ENCODE results near the gene SHC2.

SHC2 gene

GRCh38 chr19:460877-461720 is at the start of gene SHC2:
SHC2 (minus strand) TSS chr19:461033; CDS start chr19:460996, 37 bp downstream.
- H3K36me3 ChIP-seq (ENCODE audit: insufficient read depth, low read length) = no peaks in the 10 kb centered on the region
- no peaks in the 10 kb centered on the region for H3K9me3 ChIP-seq (ENCODE audit: low read depth, low read length)
- no peak for DNase-seq (ENCODE audit: low read depth, low spot score)
- H3K27ac ChIP-seq = peak within 1 kb of the TSS; percentile 67; the same call in 1 of the 2 replicates
- H3K4me3 ChIP-seq = peak within 1 kb of the TSS; percentile 86
- peak within 1 kb of the TSS; percentile 91 for H3K9ac ChIP-seq (ENCODE audit: insufficient read length)
- TF ChIP-seq EZH2 (IDR thresholded peaks at IDR 0.05) = no peak
- TF ChIP-seq POLR2AphosphoS5 (IDR thresholded peaks at IDR 0.05; ENCODE audit: borderline replicate concordance, low read depth, low read length) = no peak
- no peak for TF ChIP-seq FOXP2 (optimal IDR thresholded peaks at IDR 0.05; ENCODE audit: control extremely low read depth, extremely low read length, insufficient read depth)

GRCh38 chr19:508204-509150 is 47.6 kb upstream of the SHC2 start:
- Histone ChIP-seq H3K4me3 (peak overlapping the region; percentile 98), H3K27ac (no peak overlapping the region), H3K9me3 (ENCODE audit: low read depth, low read length) (no peaks in the 10 kb centered on the region), H3K36me3 (ENCODE audit: insufficient read depth, low read length) (no peaks in the 10 kb centered on the region; the same call in 1 of the 2 replicates), H3K9ac (ENCODE audit: insufficient read length) (peak overlapping the region; percentile 72)
- no peak for DNase-seq (ENCODE audit: low read depth, low spot score)
- TF ChIP-seq FOXP2 (optimal IDR thresholded peaks at IDR 0.05; ENCODE audit: control extremely low read depth, extremely low read length, insufficient read depth) (no peak), POLR2AphosphoS5 (IDR thresholded peaks at IDR 0.05; ENCODE audit: borderline replicate concordance, low read depth, low read length) (no peak), EZH2 (IDR thresholded peaks at IDR 0.05) (no peak)

- H3K27ac ChIP-seq = peak within 1 kb of the TSS; percentile 98
- H3K36me3 ChIP-seq (ENCODE audit: insufficient read depth, low read length) = no peaks in the 10 kb centered on the region; the same call in 1 of the 2 replicates
- H3K9me3 ChIP-seq (ENCODE audit: low read depth, low read length) = no peaks in the 10 kb centered on the region
- TF ChIP-seq FOXP2 (optimal IDR thresholded peaks at IDR 0.05; ENCODE audit: control extremely low read depth, extremely low read length, insufficient read depth) = no peak
- TF ChIP-seq POLR2AphosphoS5 (IDR thresholded peaks at IDR 0.05; ENCODE audit: borderline replicate concordance, low read depth, low read length) = peak; percentile 50
- TF ChIP-seq EZH2 (IDR thresholded peaks at IDR 0.05) = no peak
- DNase-seq (ENCODE audit: low read depth, low spot score) = peak; percentile 100
- peak within 1 kb of the TSS; percentile 96 for H3K9ac ChIP-seq (ENCODE audit: insufficient read length)
- H3K4me3 ChIP-seq = peak within 1 kb of the TSS; percentile 98
Measured at GRCh38 chr19:507286-508203, 46.7 kb upstream of the SHC2 start, which contains the start of gene TPGS1. TPGS1 (plus strand) TSS chr19:507497; CDS start chr19:507507, 10 bp downstream.

GRCh38 chr19:506404-507285 is 45.8 kb upstream of the SHC2 start:
- Histone ChIP-seq H3K9me3 (ENCODE audit: low read depth, low read length) (no peaks in the 10 kb centered on the region), H3K9ac (ENCODE audit: insufficient read length) (peak overlapping the region; percentile 96), H3K36me3 (ENCODE audit: insufficient read depth, low read length) (no peaks in the 10 kb centered on the region; the same call in 1 of the 2 replicates), H3K4me3 (peak overlapping the region; percentile 98), H3K27ac (peak overlapping the region; percentile 98)
- DNase-seq (ENCODE audit: low read depth, low spot score) = no peak
- TF ChIP-seq EZH2 (IDR thresholded peaks at IDR 0.05) = no peak
- peak; percentile 34; the same call in 1 of the 2 replicates for TF ChIP-seq POLR2AphosphoS5 (IDR thresholded peaks at IDR 0.05; ENCODE audit: borderline replicate concordance, low read depth, low read length)
- no peak for TF ChIP-seq FOXP2 (optimal IDR thresholded peaks at IDR 0.05; ENCODE audit: control extremely low read depth, extremely low read length, insufficient read depth)

- Histone ChIP-seq H3K4me3 (no peak overlapping the region), H3K36me3 (ENCODE audit: insufficient read depth, low read length) (no peaks in the 10 kb centered on the region; the same call in 1 of the 2 replicates), H3K9ac (ENCODE audit: insufficient read length) (no peak overlapping the region), H3K27ac (no peak overlapping the region), H3K9me3 (ENCODE audit: low read depth, low read length) (no peaks in the 10 kb centered on the region)
- DNase-seq (ENCODE audit: low read depth, low spot score) = no peak
- no peak for TF ChIP-seq FOXP2 (optimal IDR thresholded peaks at IDR 0.05; ENCODE audit: control extremely low read depth, extremely low read length, insufficient read depth)
- no peak for TF ChIP-seq EZH2 (IDR thresholded peaks at IDR 0.05)
- no peak for TF ChIP-seq POLR2AphosphoS5 (IDR thresholded peaks at IDR 0.05; ENCODE audit: borderline replicate concordance, low read depth, low read length)
Measured at GRCh38 chr19:504616-505015, 43.8 kb upstream of the SHC2 start.

- Histone ChIP-seq H3K9ac (ENCODE audit: insufficient read length) (no peak overlapping the region), H3K36me3 (ENCODE audit: insufficient read depth, low read length) (no peaks in the 10 kb centered on the region), H3K4me3 (no peak overlapping the region), H3K27ac (no peak overlapping the region), H3K9me3 (ENCODE audit: low read depth, low read length) (no peaks in the 10 kb centered on the region)
- no peak for TF ChIP-seq FOXP2 (optimal IDR thresholded peaks at IDR 0.05; ENCODE audit: control extremely low read depth, extremely low read length, insufficient read depth)
- no peak for DNase-seq (ENCODE audit: low read depth, low spot score)
Measured at GRCh38 chr19:501646-502045, 40.8 kb upstream of the SHC2 start.

Measured in SK-N-MC (cell line).